Measurements from ENCODE around the gene FHIT. TPM values are rescaled to one million over a fixed set of nuclear protein-coding genes. Genes with fewer than 3 reads are reported as not detected.
A peak's percentile ranks its signal among the peaks of the same experiment; 100 is the strongest.

Gene FHIT
- total and polyA plus RNA-seq, 2 of the 4 experiments (the other 2 are of a cell fraction) = 0.07 TPM; not detected in 1

DNA sequence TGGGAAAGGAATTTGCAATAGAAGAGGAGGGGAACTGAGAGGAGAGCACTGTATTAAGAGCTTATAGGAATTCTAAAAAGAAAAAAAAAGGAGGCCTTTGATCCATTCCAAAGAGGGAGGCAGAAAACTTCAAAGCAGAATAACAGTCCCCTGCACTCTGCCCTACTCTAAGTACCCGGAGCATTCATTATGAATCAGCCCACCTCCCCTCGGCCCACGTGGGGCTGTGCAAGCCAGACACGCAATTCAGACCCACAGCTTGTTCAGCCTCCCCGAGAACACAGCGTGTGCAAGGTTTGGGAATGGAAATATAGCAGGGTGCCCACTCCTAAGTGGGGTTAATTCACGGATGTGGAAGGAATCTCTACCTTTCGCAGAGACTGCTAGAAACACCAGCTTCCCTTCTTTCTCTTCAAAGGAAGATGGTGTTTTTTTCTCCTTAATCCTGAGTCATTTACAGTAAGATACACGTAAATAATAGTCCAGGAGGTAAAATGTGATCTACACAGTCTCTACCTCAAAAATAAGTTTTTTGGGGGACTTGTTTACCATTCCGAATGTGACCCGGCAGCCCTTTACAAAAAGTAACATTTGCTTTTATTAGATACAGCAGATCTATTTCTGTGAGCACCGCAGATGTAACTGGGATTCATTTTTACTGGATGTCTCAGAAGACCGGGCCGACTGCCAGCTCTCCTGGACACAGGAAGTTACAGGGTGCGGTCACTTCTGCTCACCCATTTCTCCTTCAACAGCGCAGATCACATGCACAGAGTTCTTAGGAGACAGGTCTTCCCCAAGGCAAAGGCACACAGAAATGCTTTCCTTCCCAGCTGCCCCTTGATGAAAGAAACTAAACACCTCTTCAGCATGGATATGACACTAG lies 1433.0 kb downstream of the FHIT start:
- no peak overlapping the region for H3K4me3 ChIP-seq (ENCODE audit: insufficient read depth, low read depth, low read length)

More for the DNA sequence above, 1433.0 kb downstream of the FHIT start:
- CTCF ChIA-PET = interaction anchor here (0.6 to 1.3 kb wide), 2 partner anchors 39 to 191 kb away, joined by 4 read pairs; no protein-coding TSS in a partner anchor
- Histone ChIP-seq H3K18ac (ENCODE audit: low read depth, low read length) (peak overlapping the region; percentile 72), H2AK5ac (ENCODE audit: low read depth, low read length) (peak overlapping the region; percentile 83; the same call in 1 of the 2 replicates), H3K27ac (ENCODE audit: insufficient read depth, low read length) (peak overlapping the region; percentile 84), H3K36me3 (ENCODE audit: control insufficient read depth, insufficient read depth, low read length) (no peaks in the 10 kb centered on the region), H2BK5ac (ENCODE audit: low read depth, low read length, poor library complexity, severe bottlenecking) (peak overlapping the region; percentile 98), H4K20me1 (ENCODE audit: insufficient read depth, low read length) (no peaks in the 10 kb centered on the region), H3K56ac (ENCODE audit: extremely low read depth, insufficient read depth, low read length) (peak overlapping the region; percentile 94), H3K9me3 (ENCODE audit: control insufficient read depth, insufficient read depth, low read length) (peaks cover 4% of the 10 kb centered on the region), H3K4me2 (ENCODE audit: low read depth, low read length) (peak overlapping the region; percentile 59), H3K23ac (ENCODE audit: low read depth, low read length) (peak overlapping the region; percentile 93), H3K14ac (replicated peaks; ENCODE audit: low read depth, low read length) (peak overlapping the region; percentile 82), H3K9ac (ENCODE audit: low read depth, low read length) (peak overlapping the region; percentile 46), H3K4ac (ENCODE audit: low read depth, low read length) (peak overlapping the region; percentile 98), H3K4me1 (ENCODE audit: control insufficient read depth, insufficient read depth, low read length) (peaks cover 9% of the 10 kb centered on the region), H3K9me1 (ENCODE audit: insufficient read depth, low read length) (no peaks in the 10 kb centered on the region), H2AFZ (replicated peaks; ENCODE audit: low read length, poor library complexity) (peak overlapping the region; percentile 89), H4K8ac (ENCODE audit: low read depth in 2 of 2, low read length in 2 of 2) (peak overlapping the region; percentile 86 to 92), H2AK9ac (replicated peaks; ENCODE audit: low read depth, low read length, poor library complexity) (peak overlapping the region; percentile 87), H2BK120ac (ENCODE audit: low read depth, low read length) (peak overlapping the region; percentile 99), H3K27me3 (ENCODE audit: control insufficient read depth, insufficient read depth, low read length) (no peaks in the 10 kb centered on the region), H4K91ac (ENCODE audit: insufficient read depth, low read depth, low read length) (peak overlapping the region; percentile 99), H2BK20ac (ENCODE audit: low read depth, low read length) (peak overlapping the region; percentile 98), H3K79me1 (ENCODE audit: low read depth in 1 of 2, low read length in 2 of 2) (no peaks in the 10 kb centered on the region), H4K5ac (ENCODE audit: low read depth, low read length) (peak overlapping the region; percentile 80), H2BK15ac (ENCODE audit: low read depth, low read length) (peak overlapping the region; percentile 97; the same call in 2 of the 3 replicates)
- POLR2A ChIA-PET (ENCODE audit: unreplicated experiment) = interaction anchor here (0.6 to 1.0 kb wide), 3 partner anchors 49 to 223 kb away, joined by 3 to 5 read pairs (median 3); no protein-coding TSS in a partner anchor
- BruUV-seq (replicated peaks) = no TSS peak
- DNase-seq (peak; percentile 97), ATAC-seq (ENCODE audit: low read depth) (peak; percentile 88)
- 0% methylated on average over 5 of the region's 16 CpGs; no CpG with 5 or more reads in 1 of the 2 experiments for WGBS, 2 experiments (ENCODE audit: extremely low coverage in 2 of 2, insufficient read length in 1 of 2)
- dilution Hi-C loops (cut with HindIII; ENCODE audit: low sequenced_read_pairs, unreplicated experiment) = no loop called here
- no peak for TF ChIP-seq MAZ (IDR thresholded peaks at IDR 0.05; ENCODE audit: borderline replicate concordance, low read depth, low read length)
- TF ChIP-seq BHLHE40 (IDR thresholded peaks at IDR 0.05; ENCODE audit: low read depth, low read length) = peak; percentile 62; the same call in 1 of the 2 replicates
- TF ChIP-seq, protein P1, sequence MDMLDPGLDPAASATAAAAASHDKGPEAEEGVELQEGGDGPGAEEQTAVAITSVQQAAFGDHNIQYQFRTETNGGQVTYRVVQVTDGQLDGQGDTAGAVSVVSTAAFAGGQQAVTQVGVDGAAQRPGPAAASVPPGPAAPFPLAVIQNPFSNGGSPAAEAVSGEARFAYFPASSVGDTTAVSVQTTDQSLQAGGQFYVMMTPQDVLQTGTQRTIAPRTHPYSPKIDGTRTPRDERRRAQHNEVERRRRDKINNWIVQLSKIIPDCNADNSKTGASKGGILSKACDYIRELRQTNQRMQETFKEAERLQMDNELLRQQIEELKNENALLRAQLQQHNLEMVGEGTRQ (IDR thresholded peaks at IDR 0.05; ENCODE audit: low read depth, low read length) = peak; percentile 90
- peak; percentile 41 for TF ChIP-seq FOS (IDR thresholded peaks at IDR 0.05; ENCODE audit: low read depth, low read length)
- TF ChIP-seq MXI1 (IDR thresholded peaks at IDR 0.05; ENCODE audit: borderline replicate concordance, low read depth, low read length) = no peak
- TF ChIP-seq CEBPB (IDR thresholded peaks at IDR 0.05; ENCODE audit: low read depth, low read length) = peak; percentile 22; the same call in 1 of the 2 replicates
- TF ChIP-seq RAD21 (IDR thresholded peaks at IDR 0.05; ENCODE audit: low read length) = 0 out of 2 replicates have a peak, but pooled peaks have one; percentile 11
- 0 out of 2 replicates have a peak, but pooled peaks have one; percentile 4 for TF ChIP-seq SMC3 (IDR thresholded peaks at IDR 0.05; ENCODE audit: low read depth, low read length)
- in situ Hi-C loops (cut with MboI; ENCODE audit: low sequenced_read_pairs) = loop anchor here (25.0 kb wide), 2 partner anchors 831 to 1181 kb away; no protein-coding TSS in a partner anchor
- intact Hi-C loops (cut with micrococcal nuclease) = no loop called here
